ENCODE results near the gene MRM2.

MRM2 gene

GRCh38 chr7:2220030-2220429, 22.0 kb downstream of the MRM2 start:
- no peak for DNase-seq

- no peak for DNase-seq
Measured at GRCh38 chr7:2219606-2220005, 22.4 kb downstream of the MRM2 start.

- DNase-seq: no peak
Measured at GRCh38 chr7:2219136-2219535, 22.9 kb downstream of the MRM2 start.

GRCh38 chr7:2218444-2218785, 23.6 kb downstream of the MRM2 start:
- DNase-seq: no peak

- no peak for DNase-seq
Measured at GRCh38 chr7:2217716-2218443, 24.1 kb downstream of the MRM2 start.

- no peak for DNase-seq
Measured at GRCh38 chr7:2217206-2217605, 24.8 kb downstream of the MRM2 start.

GRCh38 chr7:2215851-2216250, 26.2 kb downstream of the MRM2 start:
- no peak for DNase-seq

GRCh38 chr7:2214636-2215035, 27.4 kb downstream of the MRM2 start:
- no peak for DNase-seq

GRCh38 chr7:2213551-2214215, 28.3 kb downstream of the MRM2 start:
- no peak for DNase-seq

- DNase-seq: no peak
Measured at GRCh38 chr7:2212906-2213305, 29.1 kb downstream of the MRM2 start.

GRCh38 chr7:2211926-2212325, 30.1 kb downstream of the MRM2 start:
- DNase-seq: no peak

GRCh38 chr7:2211259-2211880, 30.6 kb downstream of the MRM2 start:
- no peak for DNase-seq

GRCh38 chr7:2210551-2211258, 31.3 kb downstream of the MRM2 start:
- DNase-seq: no peak

- DNase-seq: no peak
Measured at GRCh38 chr7:2209961-2210323, 32.1 kb downstream of the MRM2 start.

- peak; percentile 16 for DNase-seq
Measured at GRCh38 chr7:2209146-2209960, 32.7 kb downstream of the MRM2 start.

- no peak for DNase-seq
Measured at GRCh38 chr7:2208712-2209111, 33.3 kb downstream of the MRM2 start.

- DNase-seq: no peak
Measured at GRCh38 chr7:2205036-2205780, 36.8 kb downstream of the MRM2 start.

GRCh38 chr7:2204446-2204845, 37.6 kb downstream of the MRM2 start:
- DNase-seq: no peak

- no peak for DNase-seq
Measured at GRCh38 chr7:2203766-2204300, 38.2 kb downstream of the MRM2 start.

GRCh38 chr7:2202901-2203765, 38.9 kb downstream of the MRM2 start:
- DNase-seq: no peak

- DNase-seq: no peak
Measured at GRCh38 chr7:2202361-2202761, 39.6 kb downstream of the MRM2 start.
